ENCODE data around the gene METTL3.

DNA sequence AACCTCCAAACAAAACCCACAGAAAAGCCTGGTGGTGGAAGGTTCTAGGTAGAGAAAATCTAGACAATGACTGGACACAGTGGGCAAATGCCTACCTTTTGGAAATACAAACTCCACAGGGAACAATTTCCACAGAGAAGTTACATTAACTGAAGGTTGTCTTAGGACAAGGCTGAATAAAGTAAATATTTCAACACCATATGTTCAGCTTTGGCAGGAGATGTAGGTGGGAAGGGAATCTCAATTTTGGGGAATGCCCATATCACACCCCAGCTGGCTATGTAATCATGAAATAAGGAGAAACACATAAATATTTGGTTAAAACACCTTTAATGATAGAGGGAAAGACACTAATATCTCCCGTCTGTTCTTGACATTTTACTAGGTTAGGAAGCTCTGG is 9.6 kb upstream of the METTL3 start:
- TF ChIP-seq EZH2 (IDR thresholded peaks at IDR 0.05; ENCODE audit: insufficient read depth, poor library complexity, severe bottlenecking) = no peak
- no peak for TF ChIP-seq EZH2phosphoT487 (IDR thresholded peaks at IDR 0.05; ENCODE audit: insufficient read depth, low read depth)
